ENCODE measurements around the gene TBC1D22A. TPM values are rescaled to one million over a fixed set of nuclear protein-coding genes. Genes with fewer than 3 reads are reported as not detected.

TBC1D22A gene
- total RNA-seq, 2 donors from 2014 or later = 21.0 to 27.9 TPM

DNA sequence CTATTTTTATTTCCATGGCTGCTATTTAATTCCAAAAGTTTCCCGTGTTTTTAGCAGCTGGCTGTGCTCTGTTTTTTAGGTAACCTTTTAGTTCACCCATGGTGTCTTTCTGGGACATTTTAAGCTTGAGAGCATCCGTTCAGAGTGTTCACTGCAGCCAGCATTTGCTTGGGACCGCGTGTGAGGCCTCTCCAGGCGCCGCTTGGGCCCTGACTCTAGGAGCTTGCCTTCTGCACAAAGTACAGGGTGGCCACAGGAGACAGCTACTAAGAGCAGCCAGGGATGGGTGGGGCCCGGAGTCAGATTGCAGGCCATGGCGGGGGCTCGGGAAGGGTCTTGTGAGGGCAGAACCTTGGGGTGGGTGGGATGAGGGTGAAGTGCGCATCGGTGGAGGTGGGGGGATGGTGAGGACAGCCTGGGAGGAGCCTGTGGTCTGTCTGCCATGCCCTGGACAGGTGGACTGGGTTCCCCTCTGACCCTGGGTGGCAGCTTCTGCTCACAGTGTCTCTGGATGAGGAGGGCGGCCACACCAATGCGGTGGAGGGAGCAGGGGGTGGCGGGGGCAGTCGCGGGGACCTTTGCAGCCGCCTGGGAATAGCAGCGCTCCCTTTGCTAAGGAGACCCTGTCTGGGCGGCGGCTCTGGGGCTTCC, 288.1 kb downstream of the TBC1D22A start:
- H3K4me3 Mint-ChIP-seq = no peak overlapping the region
- no peaks in the 10 kb centered on the region for H3K9me3 Mint-ChIP-seq
- Histone ChIP-seq H3K9me3 (ENCODE audit: control insufficient read depth, low read length) (no peaks in the 10 kb centered on the region), H3K36me3 (ENCODE audit: control insufficient read depth, insufficient read depth, low read length) (peaks cover 5% of the 10 kb centered on the region), H3K9ac (ENCODE audit: extremely low read depth, low read length, poor library complexity, severe bottlenecking) (no peak overlapping the region), H3K27ac (ENCODE audit: low read depth, low read length) (no peak overlapping the region), H3K27me3 (ENCODE audit: control insufficient read depth, insufficient read depth, low read length, poor library complexity, severe bottlenecking) (no peaks in the 10 kb centered on the region), H3K4me3 (ENCODE audit: low read length) (no peak overlapping the region), H3K4me1 (ENCODE audit: control insufficient read depth, insufficient read depth, low read length) (peaks cover 5% of the 10 kb centered on the region)
- no peak for DNase-seq
- 91 to 93% methylated on average over 11 to 20 of the region's 20 CpGs for WGBS, 2 experiments (ENCODE audit: insufficient coverage in 1 of 2, insufficient read length in 1 of 2)
- peak overlapping the region; percentile 21 for H3K27ac Mint-ChIP-seq
- H3K4me1 Mint-ChIP-seq = peaks cover 15% of the 10 kb centered on the region
- H3K27me3 Mint-ChIP-seq (ENCODE audit: insufficient read depth) = no peaks in the 10 kb centered on the region
- TF ChIP-seq, protein P1, sequence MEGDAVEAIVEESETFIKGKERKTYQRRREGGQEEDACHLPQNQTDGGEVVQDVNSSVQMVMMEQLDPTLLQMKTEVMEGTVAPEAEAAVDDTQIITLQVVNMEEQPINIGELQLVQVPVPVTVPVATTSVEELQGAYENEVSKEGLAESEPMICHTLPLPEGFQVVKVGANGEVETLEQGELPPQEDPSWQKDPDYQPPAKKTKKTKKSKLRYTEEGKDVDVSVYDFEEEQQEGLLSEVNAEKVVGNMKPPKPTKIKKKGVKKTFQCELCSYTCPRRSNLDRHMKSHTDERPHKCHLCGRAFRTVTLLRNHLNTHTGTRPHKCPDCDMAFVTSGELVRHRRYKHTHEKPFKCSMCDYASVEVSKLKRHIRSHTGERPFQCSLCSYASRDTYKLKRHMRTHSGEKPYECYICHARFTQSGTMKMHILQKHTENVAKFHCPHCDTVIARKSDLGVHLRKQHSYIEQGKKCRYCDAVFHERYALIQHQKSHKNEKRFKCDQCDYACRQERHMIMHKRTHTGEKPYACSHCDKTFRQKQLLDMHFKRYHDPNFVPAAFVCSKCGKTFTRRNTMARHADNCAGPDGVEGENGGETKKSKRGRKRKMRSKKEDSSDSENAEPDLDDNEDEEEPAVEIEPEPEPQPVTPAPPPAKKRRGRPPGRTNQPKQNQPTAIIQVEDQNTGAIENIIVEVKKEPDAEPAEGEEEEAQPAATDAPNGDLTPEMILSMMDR (conservative IDR thresholded peaks at IDR 0.05) = no peak
- H3K36me3 Mint-ChIP-seq (ENCODE audit: low read depth) = no peaks in the 10 kb centered on the region

DNA sequence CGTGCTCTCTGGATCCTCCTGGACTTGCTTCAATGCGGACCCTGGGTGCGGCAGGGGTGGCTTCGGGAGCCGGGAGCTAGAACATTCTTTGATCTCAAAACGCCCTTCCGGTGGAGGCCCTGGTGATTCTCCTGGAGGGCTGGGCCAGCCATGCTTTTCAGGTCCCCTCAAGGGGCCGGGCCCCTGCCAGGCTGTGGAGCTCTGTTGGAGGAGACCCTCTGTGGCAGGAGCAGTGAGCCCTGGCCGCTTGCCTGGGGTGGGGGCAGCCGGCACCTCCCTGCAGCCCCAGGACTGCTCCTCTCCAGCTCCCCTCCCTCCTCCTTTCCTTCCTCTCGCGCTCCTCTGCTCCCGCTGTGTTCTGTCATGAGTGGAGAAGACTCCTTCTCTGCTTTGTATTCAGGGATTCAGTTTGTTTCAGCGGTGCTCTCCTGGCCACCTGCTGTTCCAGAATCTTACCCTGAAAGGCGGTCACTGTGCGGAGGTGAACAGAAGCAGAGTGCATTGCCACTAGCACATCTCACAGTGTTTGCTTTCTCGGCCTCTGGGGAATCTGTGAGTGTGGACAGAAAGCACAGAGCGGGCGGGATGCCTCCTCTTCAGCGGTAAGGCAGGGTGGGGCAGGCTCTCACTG, 289.1 kb downstream of the TBC1D22A start:
- Mint-ChIP-seq H3K4me3 (no peak overlapping the region), H3K36me3 (ENCODE audit: low read depth) (no peaks in the 10 kb centered on the region), H3K27ac (no peak overlapping the region), H3K4me1 (peaks cover 15% of the 10 kb centered on the region), H3K27me3 (ENCODE audit: insufficient read depth) (no peaks in the 10 kb centered on the region), H3K9me3 (no peaks in the 10 kb centered on the region)
- peaks cover 5% of the 10 kb centered on the region for H3K4me1 ChIP-seq (ENCODE audit: control insufficient read depth, insufficient read depth, low read length)
- peaks cover 5% of the 10 kb centered on the region for H3K36me3 ChIP-seq (ENCODE audit: control insufficient read depth, insufficient read depth, low read length)
- 75 to 87% methylated on average over 11 to 20 of the region's 20 CpGs for WGBS, 2 experiments (ENCODE audit: insufficient coverage in 1 of 2, insufficient read length in 1 of 2)
- no peaks in the 10 kb centered on the region for H3K9me3 ChIP-seq (ENCODE audit: control insufficient read depth, low read length)
- H3K4me3 ChIP-seq (ENCODE audit: low read length) = no peak overlapping the region
- TF ChIP-seq, protein P1 (conservative IDR thresholded peaks at IDR 0.05) = no peak
- no peak overlapping the region for H3K27ac ChIP-seq (ENCODE audit: low read depth, low read length)
- H3K27me3 ChIP-seq (ENCODE audit: control insufficient read depth, insufficient read depth, low read length, poor library complexity, severe bottlenecking) = no peaks in the 10 kb centered on the region
- no peak overlapping the region for H3K9ac ChIP-seq (ENCODE audit: extremely low read depth, low read length, poor library complexity, severe bottlenecking)
- DNase-seq = no peak

DNA sequence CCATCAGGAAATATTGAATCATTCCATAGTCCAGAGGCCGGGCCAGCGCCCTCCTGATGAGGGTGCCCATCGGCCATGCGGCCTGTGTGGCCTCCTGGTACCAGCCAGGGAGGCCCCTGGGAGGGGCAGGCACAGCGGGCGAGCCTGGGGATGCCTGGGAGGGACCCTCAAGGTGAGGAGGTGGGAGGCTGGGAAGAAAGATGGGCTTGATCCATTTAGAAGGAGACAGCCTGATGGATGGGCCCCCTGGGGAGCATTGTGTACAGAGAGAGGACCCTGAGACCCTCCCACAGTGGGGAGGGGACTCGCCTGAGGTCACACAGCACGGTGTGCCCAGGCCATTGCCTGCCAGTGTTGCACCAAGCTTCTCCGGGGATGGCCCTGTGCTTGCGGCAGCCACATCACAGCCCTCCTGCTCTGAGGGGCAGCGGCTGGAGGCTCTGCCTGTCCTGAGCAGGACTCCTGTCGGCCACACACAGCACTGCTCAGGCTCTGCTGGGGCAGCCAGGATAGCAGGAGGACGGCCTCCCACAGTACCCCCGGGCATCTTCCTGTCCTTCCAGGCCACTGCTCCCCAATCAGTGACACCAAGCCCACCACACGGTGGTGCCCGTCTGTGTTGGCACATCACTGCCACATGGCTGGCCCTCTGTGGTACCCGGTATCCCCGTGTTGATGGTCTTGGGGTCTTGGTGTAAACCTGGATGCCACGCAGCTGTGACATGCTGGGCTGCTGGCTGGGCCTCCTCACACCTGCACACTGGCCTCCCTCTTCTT, 290.0 kb downstream of the TBC1D22A start:
- H3K4me3 ChIP-seq (ENCODE audit: low read length) = no peak overlapping the region
- peak overlapping the region; percentile 35 for H3K27ac Mint-ChIP-seq
- no peak overlapping the region for H3K4me3 Mint-ChIP-seq
- H3K27me3 ChIP-seq (ENCODE audit: control insufficient read depth, insufficient read depth, low read length, poor library complexity, severe bottlenecking) = no peaks in the 10 kb centered on the region
- peaks cover 12% of the 10 kb centered on the region for H3K4me1 Mint-ChIP-seq
- no peak overlapping the region for H3K27ac ChIP-seq (ENCODE audit: low read depth, low read length)
- TF ChIP-seq, protein P1 (conservative IDR thresholded peaks at IDR 0.05) = no peak
- no peaks in the 10 kb centered on the region for H3K9me3 Mint-ChIP-seq
- H3K36me3 Mint-ChIP-seq (ENCODE audit: low read depth) = no peaks in the 10 kb centered on the region
- no peak for DNase-seq
- H3K9ac ChIP-seq (ENCODE audit: extremely low read depth, low read length, poor library complexity, severe bottlenecking) = no peak overlapping the region
- no peaks in the 10 kb centered on the region for H3K9me3 ChIP-seq (ENCODE audit: control insufficient read depth, low read length)
- peaks cover 5% of the 10 kb centered on the region for H3K36me3 ChIP-seq (ENCODE audit: control insufficient read depth, insufficient read depth, low read length)
- 88 to 92% methylated on average over 12 to 19 of the region's 19 CpGs for WGBS, 2 experiments (ENCODE audit: insufficient coverage in 1 of 2, insufficient read length in 1 of 2)
- H3K4me1 ChIP-seq (ENCODE audit: control insufficient read depth, insufficient read depth, low read length) = peaks cover 2% of the 10 kb centered on the region
- no peaks in the 10 kb centered on the region for H3K27me3 Mint-ChIP-seq (ENCODE audit: insufficient read depth)

Data from endodermal cell (in vitro differentiated cells).